ENCODE data around the gene SRD5A2. TPM values are rescaled to one million over a fixed set of nuclear protein-coding genes. Genes with fewer than 3 reads are reported as not detected.

Gene SRD5A2
- total and polyA plus RNA-seq, 2 of the 4 experiments (the other 2 are of a cell fraction): not detected

DNA sequence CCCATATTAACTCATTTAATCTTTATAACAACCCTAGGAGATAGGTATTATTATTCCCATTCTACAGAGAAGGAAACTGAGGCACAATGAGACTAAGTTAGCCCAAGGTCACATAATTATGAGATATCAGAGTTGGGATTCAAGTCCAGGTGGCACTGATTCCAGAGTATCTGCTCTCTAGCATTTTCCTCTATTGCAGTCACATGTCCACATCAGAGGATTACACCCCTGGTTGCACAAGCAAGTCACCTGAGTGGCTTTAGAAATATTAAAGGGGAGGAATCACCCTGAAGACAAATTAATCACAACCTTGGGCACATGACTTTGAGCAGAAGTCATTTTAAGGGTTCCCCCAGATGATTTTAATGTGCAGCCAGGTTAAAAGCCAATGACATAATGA is 23.8 kb downstream of the SRD5A2 start:
- Histone ChIP-seq H3K27ac (ENCODE audit: insufficient read depth, low read length) (no peak overlapping the region), H3K36me3 (ENCODE audit: control insufficient read depth, insufficient read depth, low read length) (no peaks in the 10 kb centered on the region), H2BK120ac (ENCODE audit: low read depth, low read length) (no peak overlapping the region), H4K91ac (ENCODE audit: insufficient read depth, low read depth, low read length) (no peak overlapping the region), H2AFZ (replicated peaks; ENCODE audit: low read length, poor library complexity) (no peak overlapping the region), H3K23ac (ENCODE audit: low read depth, low read length) (no peak overlapping the region), H3K4me2 (ENCODE audit: low read depth, low read length) (no peak overlapping the region), H3K9me3 (ENCODE audit: control insufficient read depth, insufficient read depth, low read length) (peaks cover 2% of the 10 kb centered on the region; the same call in 1 of the 2 replicates), H2BK5ac (ENCODE audit: low read depth, low read length, poor library complexity, severe bottlenecking) (no peak overlapping the region), H3K4me3 (ENCODE audit: insufficient read depth, low read depth, low read length) (no peak overlapping the region), H2BK15ac (ENCODE audit: low read depth, low read length) (no peak overlapping the region), H3K56ac (ENCODE audit: extremely low read depth, insufficient read depth, low read length) (no peak overlapping the region), H4K5ac (ENCODE audit: low read depth, low read length) (no peak overlapping the region), H2BK20ac (ENCODE audit: low read depth, low read length) (no peak overlapping the region), H4K20me1 (ENCODE audit: insufficient read depth, low read length) (no peaks in the 10 kb centered on the region), H2AK9ac (replicated peaks; ENCODE audit: low read depth, low read length, poor library complexity) (no peak overlapping the region), H3K79me1 (ENCODE audit: low read depth in 1 of 2, low read length in 2 of 2) (no peaks in the 10 kb centered on the region), H3K4me1 (ENCODE audit: control insufficient read depth, insufficient read depth, low read length) (no peaks in the 10 kb centered on the region), H3K18ac (ENCODE audit: low read depth, low read length) (no peak overlapping the region), H3K9ac (ENCODE audit: low read depth, low read length) (no peak overlapping the region), H3K9me1 (ENCODE audit: insufficient read depth, low read length) (no peaks in the 10 kb centered on the region), H4K8ac (ENCODE audit: low read depth in 2 of 2, low read length in 2 of 2) (no peak overlapping the region), H3K27me3 (ENCODE audit: control insufficient read depth, insufficient read depth, low read length) (no peaks in the 10 kb centered on the region), H2AK5ac (ENCODE audit: low read depth, low read length) (no peak overlapping the region), H3K14ac (replicated peaks; ENCODE audit: low read depth, low read length) (no peak overlapping the region), H3K4ac (ENCODE audit: low read depth, low read length) (no peak overlapping the region)
- dilution Hi-C loops (cut with HindIII; ENCODE audit: low sequenced_read_pairs, unreplicated experiment): no loop called here
- no TSS peak for BruUV-seq (replicated peaks)
- DNase-seq: no peak
- CTCF ChIA-PET: no interaction called here
- TF ChIP-seq CEBPB (IDR thresholded peaks at IDR 0.05; ENCODE audit: low read depth, low read length) (no peak), SMC3 (IDR thresholded peaks at IDR 0.05; ENCODE audit: low read depth, low read length) (no peak)
- ATAC-seq (ENCODE audit: low read depth): no peak
- POLR2A ChIA-PET (ENCODE audit: unreplicated experiment): no interaction called here
- in situ Hi-C loops (cut with MboI; ENCODE audit: low sequenced_read_pairs): no loop called here
- intact Hi-C loops (cut with micrococcal nuclease): no loop called here
